Measurements from ENCODE around the gene TESK1.

Gene TESK1

GRCh38 chr9:35653611-35654010 lies 48.5 kb downstream of the TESK1 start:
- Histone ChIP-seq H2AFZ (ENCODE audit: low read length) (no peak overlapping the region), H3K4me1 (ENCODE audit: insufficient read depth, low read length, severe bottlenecking) (peaks cover 50% of the 10 kb centered on the region), H3K4me2 (ENCODE audit: low read length) (no peak overlapping the region), H3K79me2 (ENCODE audit: insufficient read depth, low read length) (no peaks in the 10 kb centered on the region; the same call in 1 of the 2 replicates), H3F3A (ENCODE audit: insufficient read depth, low read length) (peaks cover under 1% of the 10 kb centered on the region), H3K4me3 (ENCODE audit: low read depth, low read length, poor library complexity, severe bottlenecking) (no peak overlapping the region), H3K27ac (ENCODE audit: low read depth, low read length, poor library complexity, severe bottlenecking) (no peak overlapping the region), H3K9me2 (ENCODE audit: low read depth, low read length) (no peaks in the 10 kb centered on the region), H3K36me3 (ENCODE audit: insufficient read depth, low read length) (no peaks in the 10 kb centered on the region), H4K20me1 (ENCODE audit: insufficient read depth, low read length) (no peaks in the 10 kb centered on the region), H3K9me3 (ENCODE audit: low read length) (no peaks in the 10 kb centered on the region), H3K9ac (ENCODE audit: low read length) (no peak overlapping the region), H3K27me3 (ENCODE audit: insufficient read depth, low read length) (no peaks in the 10 kb centered on the region)
- TF ChIP-seq, protein P1, sequence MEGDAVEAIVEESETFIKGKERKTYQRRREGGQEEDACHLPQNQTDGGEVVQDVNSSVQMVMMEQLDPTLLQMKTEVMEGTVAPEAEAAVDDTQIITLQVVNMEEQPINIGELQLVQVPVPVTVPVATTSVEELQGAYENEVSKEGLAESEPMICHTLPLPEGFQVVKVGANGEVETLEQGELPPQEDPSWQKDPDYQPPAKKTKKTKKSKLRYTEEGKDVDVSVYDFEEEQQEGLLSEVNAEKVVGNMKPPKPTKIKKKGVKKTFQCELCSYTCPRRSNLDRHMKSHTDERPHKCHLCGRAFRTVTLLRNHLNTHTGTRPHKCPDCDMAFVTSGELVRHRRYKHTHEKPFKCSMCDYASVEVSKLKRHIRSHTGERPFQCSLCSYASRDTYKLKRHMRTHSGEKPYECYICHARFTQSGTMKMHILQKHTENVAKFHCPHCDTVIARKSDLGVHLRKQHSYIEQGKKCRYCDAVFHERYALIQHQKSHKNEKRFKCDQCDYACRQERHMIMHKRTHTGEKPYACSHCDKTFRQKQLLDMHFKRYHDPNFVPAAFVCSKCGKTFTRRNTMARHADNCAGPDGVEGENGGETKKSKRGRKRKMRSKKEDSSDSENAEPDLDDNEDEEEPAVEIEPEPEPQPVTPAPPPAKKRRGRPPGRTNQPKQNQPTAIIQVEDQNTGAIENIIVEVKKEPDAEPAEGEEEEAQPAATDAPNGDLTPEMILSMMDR (IDR thresholded peaks at IDR 0.05; ENCODE audit: low read length): no peak
- no peak for TF ChIP-seq EZH2 (IDR thresholded peaks at IDR 0.05; ENCODE audit: borderline replicate concordance, low read length)

GRCh38 chr9:35656348-35656747 lies 51.3 kb downstream of the TESK1 start:
- TF ChIP-seq, protein P1 (IDR thresholded peaks at IDR 0.05; ENCODE audit: low read length): no peak
- TF ChIP-seq EZH2 (IDR thresholded peaks at IDR 0.05; ENCODE audit: borderline replicate concordance, low read length): no peak

GRCh38 chr9:35656831-35657545 lies 51.9 kb downstream of the TESK1 start:
- H3K27me3 ChIP-seq (ENCODE audit: insufficient read depth, low read length): no peaks in the 10 kb centered on the region
- H3F3A ChIP-seq (ENCODE audit: insufficient read depth, low read length): no peaks in the 10 kb centered on the region
- peak overlapping the region; percentile 31; the same call in 1 of the 2 replicates for H3K9ac ChIP-seq (ENCODE audit: low read length)
- H3K36me3 ChIP-seq (ENCODE audit: insufficient read depth, low read length): peaks cover 19% of the 10 kb centered on the region; the same call in 1 of the 2 replicates
- no peaks in the 10 kb centered on the region for H4K20me1 ChIP-seq (ENCODE audit: insufficient read depth, low read length)
- peak overlapping the region; percentile 90 for H3K4me3 ChIP-seq (ENCODE audit: low read depth, low read length, poor library complexity, severe bottlenecking)
- H3K9me2 ChIP-seq (ENCODE audit: low read depth, low read length): no peaks in the 10 kb centered on the region
- no peak for TF ChIP-seq EZH2 (IDR thresholded peaks at IDR 0.05; ENCODE audit: borderline replicate concordance, low read length)
- TF ChIP-seq, protein P1 (IDR thresholded peaks at IDR 0.05; ENCODE audit: low read length): no peak
- H3K9me3 ChIP-seq (ENCODE audit: low read length): no peaks in the 10 kb centered on the region
- peaks cover 48% of the 10 kb centered on the region for H3K4me1 ChIP-seq (ENCODE audit: insufficient read depth, low read length, severe bottlenecking)
- H3K27ac ChIP-seq (ENCODE audit: low read depth, low read length, poor library complexity, severe bottlenecking): peak overlapping the region; percentile 76
- no peak overlapping the region for H2AFZ ChIP-seq (ENCODE audit: low read length)
- H3K79me2 ChIP-seq (ENCODE audit: insufficient read depth, low read length): no peaks in the 10 kb centered on the region
- peak overlapping the region; percentile 91 for H3K4me2 ChIP-seq (ENCODE audit: low read length)

More at GRCh38 chr9:35656348-35656747, 51.3 kb downstream of the TESK1 start:
- no peaks in the 10 kb centered on the region for H4K20me1 ChIP-seq (ENCODE audit: insufficient read depth, low read length)
- H3K4me3 ChIP-seq (ENCODE audit: low read depth, low read length, poor library complexity, severe bottlenecking): no peak overlapping the region
- no peak overlapping the region for H3K27ac ChIP-seq (ENCODE audit: low read depth, low read length, poor library complexity, severe bottlenecking)
- no peaks in the 10 kb centered on the region for H3K9me2 ChIP-seq (ENCODE audit: low read depth, low read length)
- no peak overlapping the region for H3K4me2 ChIP-seq (ENCODE audit: low read length)
- H3K4me1 ChIP-seq (ENCODE audit: insufficient read depth, low read length, severe bottlenecking): peaks cover 49% of the 10 kb centered on the region
- no peaks in the 10 kb centered on the region for H3K27me3 ChIP-seq (ENCODE audit: insufficient read depth, low read length)
- H3K79me2 ChIP-seq (ENCODE audit: insufficient read depth, low read length): no peaks in the 10 kb centered on the region
- H2AFZ ChIP-seq (ENCODE audit: low read length): no peak overlapping the region
- H3K9me3 ChIP-seq (ENCODE audit: low read length): no peaks in the 10 kb centered on the region
- H3F3A ChIP-seq (ENCODE audit: insufficient read depth, low read length): no peaks in the 10 kb centered on the region; the same call in 1 of the 2 replicates
- H3K36me3 ChIP-seq (ENCODE audit: insufficient read depth, low read length): peaks cover 14% of the 10 kb centered on the region; the same call in 1 of the 2 replicates
- H3K9ac ChIP-seq (ENCODE audit: low read length): no peak overlapping the region
